ENCODE measurements around the gene SLC2A5.

The SLC2A5 gene

GRCh38 chr1:9062021-9062471 lies 7.4 kb downstream of the SLC2A5 start:
- FAIRE-seq (no peak), DNase-seq (ENCODE audit: insufficient read length, low spot score) (no peak)
- TF ChIP-seq CTCF (IDR thresholded peaks at IDR 0.05; ENCODE audit: insufficient read depth, missing control alignments): no peak

- TF ChIP-seq CTCF (IDR thresholded peaks at IDR 0.05; ENCODE audit: insufficient read depth, missing control alignments): no peak
- FAIRE-seq: no peak
These were observed 8.0 kb downstream of the SLC2A5 start for GRCh38 chr1:9061252-9061960.

GRCh38 chr1:9059891-9060744 lies 9.3 kb downstream of the SLC2A5 start:
- FAIRE-seq (no peak), DNase-seq (ENCODE audit: insufficient read length, low spot score) (no peak)
- TF ChIP-seq CTCF (IDR thresholded peaks at IDR 0.05; ENCODE audit: insufficient read depth, missing control alignments): no peak

More at GRCh38 chr1:9061252-9061960, 8.0 kb downstream of the SLC2A5 start:
- DNase-seq (ENCODE audit: insufficient read length, low spot score): no peak

- FAIRE-seq (no peak), DNase-seq (ENCODE audit: insufficient read length, low spot score) (no peak)
- no peak for TF ChIP-seq CTCF (IDR thresholded peaks at IDR 0.05; ENCODE audit: insufficient read depth, missing control alignments)
These were observed 11.0 kb downstream of the SLC2A5 start for GRCh38 chr1:9058465-9058864.

DNA sequence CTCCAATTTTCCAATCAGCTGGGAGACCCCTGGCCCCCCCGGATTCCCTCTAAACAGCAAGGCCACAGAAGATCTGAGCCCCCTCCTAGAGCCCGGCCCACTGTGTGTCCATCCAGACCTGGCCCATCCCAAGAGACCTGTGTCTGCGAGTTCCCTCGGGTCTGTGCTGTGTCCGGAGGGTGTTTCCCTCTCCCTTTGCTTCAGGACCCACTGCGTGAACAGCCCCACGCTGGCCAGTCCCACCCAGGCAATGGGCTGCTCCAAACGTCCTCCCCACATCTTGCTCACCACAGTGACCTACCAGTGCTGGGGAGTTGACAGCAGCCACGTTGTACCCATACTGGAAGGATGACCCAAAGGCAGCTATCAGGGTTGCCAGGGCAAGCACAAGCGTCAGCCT lies 11.6 kb downstream of the SLC2A5 start:
- TF ChIP-seq CTCF (IDR thresholded peaks at IDR 0.05; ENCODE audit: insufficient read depth, missing control alignments): no peak
- no peak for DNase-seq (ENCODE audit: insufficient read length, low spot score)
- FAIRE-seq: no peak

DNA sequence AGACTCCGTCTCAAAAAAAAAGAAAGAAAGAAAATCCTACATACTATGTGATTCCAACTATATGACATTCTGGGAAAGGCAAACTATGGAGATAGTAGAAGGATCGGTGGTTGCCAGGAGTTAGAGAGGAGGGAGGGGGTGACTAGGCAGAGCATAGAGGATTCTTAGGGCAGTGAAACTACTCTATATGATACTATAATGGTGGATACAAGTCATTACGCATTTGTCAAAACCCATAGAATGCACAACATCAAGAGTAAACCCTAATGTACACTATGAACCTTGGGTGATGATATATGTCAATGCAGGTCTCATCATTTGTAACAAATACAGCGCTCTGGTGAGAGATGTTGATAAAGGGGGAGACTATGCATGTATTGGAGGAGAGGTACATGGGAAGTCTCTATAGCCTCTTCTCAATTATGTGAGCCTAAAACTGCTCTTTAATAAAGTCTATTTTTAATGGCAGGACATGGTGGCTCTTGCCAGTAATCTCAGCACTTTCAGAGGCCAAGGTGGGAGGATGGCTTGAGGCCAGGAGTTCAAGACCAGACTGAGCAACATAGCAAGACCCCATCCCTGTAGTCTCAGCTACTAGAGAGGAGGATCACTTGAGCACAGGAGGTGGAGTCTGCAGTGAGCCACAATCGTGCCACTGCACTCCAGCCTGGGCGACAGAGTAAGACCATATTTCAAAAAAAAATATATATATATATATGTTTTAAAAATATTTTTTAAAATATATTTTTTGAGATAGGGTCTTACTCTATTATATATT lies 17.0 kb downstream of the SLC2A5 start:
- no peak for TF ChIP-seq CTCF (IDR thresholded peaks at IDR 0.05; ENCODE audit: insufficient read depth, missing control alignments)
- FAIRE-seq: no peak
- DNase-seq (ENCODE audit: insufficient read length, low spot score): no peak

All from D721Med (cell line).